Activated T-cell treated with anti-CD3 and anti-CD28 coated beads, Interleukin-2, amount 50 U/mL, for 1 hour (primary cell): ENCODE data around the gene RAB11FIP3.
A peak's percentile ranks its signal among the peaks of the same experiment; 100 is the strongest.
"Not testable (repeated sequence)": the region's sequence is repeated elsewhere in the genome, so short reads cannot be mapped to it uniquely, and the experiment has no call there.

Source experiments
- DNase-seq: peaks from one replicate; pipeline ENCODE4 v3.0.0-alpha.2; 2020

Gene RAB11FIP3

DNA sequence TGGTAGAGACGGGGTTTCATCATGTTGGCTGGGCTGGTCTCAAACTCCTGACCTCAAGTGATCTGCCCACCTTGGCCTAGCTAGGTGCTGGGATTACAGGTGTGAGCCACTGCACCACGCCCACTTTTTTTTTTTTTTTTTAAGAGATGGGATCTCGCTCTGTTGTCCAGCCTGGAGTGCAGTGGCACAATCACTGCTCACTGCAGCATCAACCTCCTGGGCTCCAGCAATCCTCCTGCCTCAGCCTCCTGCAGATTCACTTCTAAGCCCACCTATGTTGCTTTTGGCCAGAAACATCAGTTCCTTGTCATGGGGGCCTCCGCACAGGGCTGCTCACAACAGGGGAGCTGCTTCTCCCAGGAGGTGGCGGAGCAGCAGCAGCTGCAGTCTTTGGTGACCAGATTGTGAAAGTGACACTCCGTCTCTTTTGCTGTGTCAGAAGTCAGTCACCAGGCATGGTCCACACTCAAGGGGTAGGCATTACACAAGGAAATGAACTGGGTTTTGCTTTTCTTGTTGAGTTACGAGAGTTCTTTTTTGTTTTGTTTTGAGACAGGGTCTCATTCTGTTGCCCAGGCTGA is 32.9 kb upstream of the RAB11FIP3 start:
- DNase-seq = no peak

DNA sequence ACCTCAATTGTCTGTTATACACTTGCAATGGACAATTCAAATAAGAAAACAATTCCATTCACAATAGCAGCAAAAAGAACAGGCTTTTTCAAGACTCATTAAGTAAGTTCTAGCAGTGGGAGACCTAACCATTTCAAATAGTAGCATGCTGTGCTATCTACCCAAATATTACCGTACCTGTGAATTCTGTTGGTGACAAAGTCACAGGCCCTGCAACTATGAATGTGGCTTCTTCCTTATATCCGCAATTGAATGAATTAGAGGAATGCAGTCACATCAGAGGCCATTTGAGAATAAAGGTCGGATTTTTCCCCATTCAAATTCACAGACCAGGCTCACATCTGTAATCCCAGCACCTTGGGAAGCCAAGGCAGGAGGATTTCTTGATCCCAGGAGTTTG is 29.2 kb upstream of the RAB11FIP3 start:
- DNase-seq = no peak

DNA sequence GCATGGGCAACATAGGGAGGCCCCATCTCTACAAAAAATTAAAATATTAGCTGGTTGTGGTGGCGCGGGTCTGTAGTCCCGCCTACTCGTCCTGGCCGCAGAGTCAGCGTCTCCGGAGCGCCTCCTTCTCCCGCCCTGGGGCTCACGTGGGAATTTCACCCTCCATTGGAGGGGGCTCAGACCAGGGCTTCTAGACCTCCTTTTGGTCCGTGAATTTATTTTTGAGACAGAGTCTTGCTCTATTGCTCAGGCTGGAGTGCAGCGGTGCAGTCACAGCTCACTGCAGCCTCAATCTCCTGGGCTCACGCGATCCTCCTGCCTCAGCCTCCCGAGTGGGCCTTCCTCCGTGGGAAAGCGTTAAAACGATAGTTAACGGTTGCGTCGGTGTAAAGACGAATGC is 28.8 kb upstream of the RAB11FIP3 start:
- no peak for DNase-seq

DNA sequence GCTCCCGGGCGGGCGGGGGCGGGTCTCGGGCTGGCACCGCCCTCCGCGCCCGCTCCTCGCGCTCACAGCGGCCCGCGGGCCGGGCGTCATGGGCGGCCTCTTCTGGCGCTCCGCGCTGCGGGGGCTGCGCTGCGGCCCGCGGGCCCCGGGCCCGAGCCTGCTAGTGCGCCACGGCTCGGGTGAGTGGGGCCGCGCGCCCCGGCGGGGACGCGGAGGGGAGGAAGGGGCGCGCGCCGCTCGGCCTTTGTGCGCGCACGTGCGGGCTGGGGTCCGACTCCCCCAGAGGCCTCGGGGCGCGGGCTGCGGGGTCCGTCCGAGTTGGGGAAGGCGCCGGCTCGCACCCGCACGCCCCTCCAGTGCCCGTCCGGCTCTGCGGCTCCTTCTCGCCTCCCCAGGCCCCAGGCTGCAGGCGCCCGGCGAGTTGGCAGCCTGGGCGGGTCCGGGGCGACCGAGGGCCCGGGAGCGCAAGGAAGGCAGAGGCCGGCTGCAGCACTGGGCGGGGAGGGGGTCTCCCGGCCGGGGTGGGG is 28.3 kb upstream of the RAB11FIP3 start, which contains the start of gene NME4:
TSS of gene NME4 (plus strand) at position 65 of the 527 bp plus-strand sequence. CDS start at position 89, 24 bp downstream.
- peak; percentile 48 for DNase-seq

DNA sequence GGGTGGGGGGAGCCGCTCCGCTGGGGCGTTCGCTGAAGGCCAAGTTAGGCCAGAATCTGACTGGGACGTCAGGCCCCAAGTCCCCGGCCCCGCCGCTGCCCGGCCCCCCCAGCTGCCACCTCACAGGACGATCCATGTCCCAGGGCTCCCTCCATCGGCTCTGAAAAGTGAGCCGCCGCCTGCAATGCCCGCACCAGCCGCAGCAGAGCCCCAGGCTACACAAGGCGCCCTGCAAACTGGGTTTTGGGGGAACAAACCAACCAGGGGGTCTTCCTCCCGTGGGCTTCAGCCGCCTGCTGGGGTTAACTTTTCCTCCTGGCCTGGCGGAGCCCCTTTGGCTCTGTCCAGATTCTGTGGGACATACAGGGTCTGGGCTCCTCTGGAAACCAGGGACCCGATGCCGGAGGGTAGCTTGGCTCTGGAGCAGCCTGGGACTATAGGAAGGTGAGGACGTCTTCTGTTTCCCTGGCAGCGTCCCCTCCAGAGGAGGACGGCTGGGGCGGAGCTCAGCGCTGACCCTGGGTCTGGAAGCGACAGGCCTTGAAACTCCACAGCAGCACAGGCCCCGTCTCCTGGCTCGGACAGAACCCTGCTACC is 27.6 kb upstream of the RAB11FIP3 start:
- DNase-seq = peak; percentile 49

DNA sequence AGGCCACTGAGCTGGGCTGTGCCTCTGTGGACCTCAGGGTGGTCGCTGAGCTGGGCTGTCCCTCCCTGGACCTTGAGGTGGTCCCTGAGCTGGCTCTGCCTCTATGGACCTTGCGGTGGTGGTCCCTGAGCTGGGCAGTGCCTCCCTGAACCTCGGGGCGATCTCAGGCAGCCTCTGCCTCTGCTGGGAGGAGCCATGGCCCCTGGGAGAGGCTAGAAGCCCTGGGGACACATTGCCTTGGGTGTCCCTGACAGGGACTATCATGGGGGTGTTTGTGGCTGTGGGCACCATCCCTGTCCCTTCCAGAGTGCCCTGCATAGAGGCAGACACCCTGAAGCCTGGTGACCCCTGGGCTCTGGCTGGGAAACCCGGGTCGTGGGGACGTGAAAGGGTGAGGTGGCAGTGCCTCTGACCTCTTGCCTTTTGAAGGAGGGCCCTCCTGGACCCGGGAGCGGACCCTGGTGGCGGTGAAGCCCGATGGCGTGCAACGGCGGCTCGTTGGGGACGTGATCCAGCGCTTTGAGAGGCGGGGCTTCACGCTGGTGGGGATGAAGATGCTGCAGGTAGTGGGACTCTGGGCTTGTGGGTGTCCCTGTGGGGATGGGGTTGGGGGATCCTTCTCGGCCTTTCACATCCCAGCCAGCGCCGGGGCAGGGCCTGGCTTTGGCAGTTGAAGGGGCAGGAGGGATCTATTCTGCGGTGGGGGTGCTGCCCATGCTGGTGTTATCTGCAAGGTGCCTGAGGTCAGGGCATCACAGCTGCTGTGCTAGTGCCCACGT is 26.7 kb upstream of the RAB11FIP3 start:
- DNase-seq = no peak

DNA sequence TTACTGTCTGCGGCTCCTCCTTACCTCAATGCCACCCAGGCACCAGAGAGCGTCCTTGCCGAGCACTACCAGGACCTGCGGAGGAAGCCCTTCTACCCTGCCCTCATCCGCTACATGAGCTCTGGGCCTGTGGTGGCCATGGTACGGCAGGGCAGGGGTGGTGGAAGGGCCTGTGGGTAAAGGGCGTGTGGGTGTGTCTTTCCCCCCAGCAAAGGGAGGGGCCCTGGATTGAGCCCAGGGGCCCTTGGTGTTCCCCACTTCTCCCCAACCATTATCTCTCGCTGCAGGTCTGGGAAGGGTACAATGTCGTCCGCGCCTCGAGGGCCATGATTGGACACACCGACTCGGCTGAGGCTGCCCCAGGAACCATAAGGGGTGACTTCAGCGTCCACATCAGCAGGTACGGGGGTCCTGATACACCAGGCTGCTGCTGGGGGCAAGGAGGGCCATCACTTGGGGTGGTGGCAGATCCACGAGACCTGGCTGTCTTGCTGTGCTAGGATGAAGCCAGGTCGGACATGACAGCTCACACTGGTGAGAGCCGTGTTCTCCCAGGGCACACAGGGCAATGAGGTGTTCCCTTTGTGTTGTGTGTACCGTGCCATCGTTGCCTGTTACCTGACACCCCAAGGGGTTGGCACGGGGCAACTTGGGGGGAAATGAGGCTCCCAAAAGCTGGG is 26.0 kb upstream of the RAB11FIP3 start:
- no peak for DNase-seq

DNA sequence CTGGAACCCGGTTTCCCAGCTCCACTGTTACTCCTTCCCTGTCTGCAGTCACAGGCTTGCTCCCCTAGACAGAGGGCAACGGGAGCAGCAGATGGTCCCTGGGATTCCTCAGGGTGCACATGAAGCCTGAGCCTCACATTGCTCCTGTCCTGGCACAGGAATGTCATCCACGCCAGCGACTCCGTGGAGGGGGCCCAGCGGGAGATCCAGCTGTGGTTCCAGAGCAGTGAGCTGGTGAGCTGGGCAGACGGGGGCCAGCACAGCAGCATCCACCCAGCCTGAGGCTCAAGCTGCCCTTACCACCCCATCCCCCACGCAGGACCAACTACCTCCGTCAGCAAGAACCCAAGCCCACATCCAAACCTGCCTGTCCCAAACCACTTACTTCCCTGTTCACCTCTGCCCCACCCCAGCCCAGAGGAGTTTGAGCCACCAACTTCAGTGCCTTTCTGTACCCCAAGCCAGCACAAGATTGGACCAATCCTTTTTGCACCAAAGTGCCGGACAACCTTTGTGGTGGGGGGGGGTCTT is 25.3 kb upstream of the RAB11FIP3 start:
- DNase-seq = no peak

DNA sequence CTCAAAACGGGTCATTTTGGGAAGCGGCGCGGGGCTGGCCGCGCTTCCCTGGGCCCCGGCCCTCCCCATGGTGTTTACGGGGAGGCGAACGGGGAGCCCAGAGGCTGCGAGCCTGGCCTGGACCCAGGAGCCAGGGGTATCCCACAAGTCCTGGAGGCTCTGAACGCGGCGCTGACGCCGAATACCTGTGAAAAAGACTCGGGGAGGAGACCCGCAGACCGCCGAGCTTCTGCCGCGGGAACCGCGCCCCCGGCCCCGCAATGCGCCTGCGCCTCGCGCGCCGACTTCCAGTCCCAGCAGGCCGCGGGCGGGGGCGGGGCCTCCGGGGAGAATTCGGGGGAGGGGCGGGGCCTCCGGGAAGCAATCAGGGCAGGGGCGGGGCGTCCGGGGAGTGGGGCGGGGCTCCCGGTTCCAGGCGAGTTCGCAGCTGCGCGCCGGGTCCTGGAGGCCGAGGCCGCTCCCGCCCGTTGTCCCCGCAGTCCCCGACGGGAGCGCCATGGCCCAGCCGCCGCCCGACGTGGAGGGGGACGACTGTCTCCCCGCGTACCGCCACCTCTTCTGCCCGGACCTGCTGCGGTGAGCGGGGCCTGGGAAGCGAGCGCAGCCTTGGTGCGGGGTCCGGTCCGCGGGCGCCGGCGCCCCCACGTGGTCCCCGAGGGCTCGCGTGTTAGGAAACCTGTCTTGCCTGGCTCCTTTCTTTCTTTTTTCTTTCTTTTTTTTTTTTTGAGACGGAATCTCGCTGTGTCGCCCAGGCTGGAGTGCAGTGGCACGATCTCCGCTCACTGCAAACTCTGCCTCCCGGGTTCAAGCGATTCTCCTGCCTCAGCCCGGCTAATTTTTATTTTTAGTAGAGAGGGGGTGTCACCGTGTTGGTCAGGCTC is 23.7 kb upstream of the RAB11FIP3 start, which contains the start of gene DECR2:
TSS of gene DECR2 (plus strand) at position 418 of the 881 bp plus-strand sequence. CDS start at position 497, 79 bp downstream.
- DNase-seq = peak; percentile 99

DNA sequence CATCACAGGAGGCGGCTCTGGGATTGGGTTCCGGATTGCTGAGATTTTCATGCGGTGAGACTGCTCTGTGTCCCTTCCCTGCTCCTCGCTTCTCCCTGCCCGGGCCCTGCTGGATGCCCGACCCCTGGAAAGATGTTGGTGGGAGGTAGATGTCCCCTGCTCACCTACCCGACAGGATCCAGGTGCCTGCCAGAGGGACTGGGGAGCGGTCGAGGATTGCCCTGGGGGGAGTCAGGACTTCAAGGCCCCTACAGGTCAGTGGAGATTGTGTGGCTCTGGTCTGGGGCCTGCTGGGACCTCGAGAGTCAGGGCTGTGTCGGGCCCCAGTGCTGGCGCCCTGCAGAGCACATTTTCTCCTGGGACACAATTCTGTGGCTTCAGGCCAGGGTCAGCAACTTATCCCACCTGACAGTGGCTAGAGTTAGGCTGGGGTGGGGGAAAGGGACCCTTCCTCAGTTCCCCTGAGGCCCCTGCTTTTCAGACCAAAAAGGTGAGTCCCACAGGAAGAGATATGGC is 20.4 kb upstream of the RAB11FIP3 start:
- no peak for DNase-seq

DNA sequence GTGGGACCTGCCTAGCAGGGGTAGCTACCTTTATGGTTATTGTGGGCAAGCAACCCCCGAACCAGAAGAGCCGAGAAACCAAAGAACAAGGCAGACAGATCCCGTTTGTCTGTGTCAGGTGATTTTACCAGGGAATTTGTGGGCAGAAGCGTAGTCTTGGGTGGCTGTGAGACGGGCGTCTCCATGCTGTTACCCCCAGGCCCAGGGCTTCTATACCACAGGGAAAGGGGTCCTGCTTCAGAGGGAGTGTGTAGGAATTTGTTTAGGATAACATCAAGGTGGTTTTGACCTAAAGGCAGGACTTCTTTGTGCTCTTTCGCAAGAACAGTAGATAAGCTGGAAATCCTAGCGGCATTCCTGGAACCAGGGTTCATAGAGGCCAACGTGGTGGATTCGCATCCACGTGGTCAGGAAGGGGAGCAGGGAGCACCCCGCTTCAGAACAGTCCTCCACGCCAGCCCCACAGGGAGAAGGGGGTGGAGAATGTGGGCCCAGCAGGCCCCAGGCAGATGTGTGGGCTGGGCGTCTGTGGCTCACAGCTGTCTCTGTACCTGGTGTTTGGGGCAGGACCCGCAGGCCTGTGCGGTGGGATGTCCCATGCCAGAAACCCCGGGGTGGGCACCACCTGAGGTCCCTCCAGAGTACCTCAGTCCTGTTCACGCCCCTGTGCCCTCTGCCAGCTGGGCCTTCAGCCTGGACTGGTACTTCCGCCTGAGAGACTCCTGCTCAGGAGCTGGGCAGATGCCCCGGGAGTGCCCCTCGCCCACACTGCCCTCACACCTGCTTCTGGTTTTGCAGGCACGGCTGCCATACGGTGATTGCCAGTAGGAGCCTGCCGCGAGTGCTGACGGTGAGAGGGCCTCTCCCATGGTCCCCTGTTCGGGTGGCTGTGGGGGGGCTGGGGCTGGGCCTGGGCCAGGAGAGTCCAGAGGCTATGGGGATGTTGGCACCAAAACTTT is 19.6 kb upstream of the RAB11FIP3 start:
- DNase-seq = no peak

DNA sequence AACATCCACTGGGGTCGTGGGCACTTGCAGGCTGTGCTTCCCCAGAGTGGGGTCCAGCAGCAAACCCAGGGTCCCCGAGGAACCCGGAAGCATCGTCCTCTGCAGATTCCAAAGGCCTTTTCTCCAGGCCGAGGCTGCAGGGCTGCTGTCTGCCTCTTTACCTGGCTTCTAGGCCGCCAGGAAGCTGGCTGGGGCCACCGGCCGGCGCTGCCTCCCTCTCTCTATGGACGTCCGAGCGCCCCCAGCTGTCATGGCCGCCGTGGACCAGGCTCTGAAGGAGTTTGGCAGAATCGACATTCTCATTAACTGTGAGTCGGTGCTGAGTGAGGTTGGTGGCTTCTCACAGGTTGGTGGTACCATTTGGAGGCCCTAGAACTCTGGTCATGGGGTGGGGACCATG is 18.2 kb upstream of the RAB11FIP3 start:
- DNase-seq = no peak

DNA sequence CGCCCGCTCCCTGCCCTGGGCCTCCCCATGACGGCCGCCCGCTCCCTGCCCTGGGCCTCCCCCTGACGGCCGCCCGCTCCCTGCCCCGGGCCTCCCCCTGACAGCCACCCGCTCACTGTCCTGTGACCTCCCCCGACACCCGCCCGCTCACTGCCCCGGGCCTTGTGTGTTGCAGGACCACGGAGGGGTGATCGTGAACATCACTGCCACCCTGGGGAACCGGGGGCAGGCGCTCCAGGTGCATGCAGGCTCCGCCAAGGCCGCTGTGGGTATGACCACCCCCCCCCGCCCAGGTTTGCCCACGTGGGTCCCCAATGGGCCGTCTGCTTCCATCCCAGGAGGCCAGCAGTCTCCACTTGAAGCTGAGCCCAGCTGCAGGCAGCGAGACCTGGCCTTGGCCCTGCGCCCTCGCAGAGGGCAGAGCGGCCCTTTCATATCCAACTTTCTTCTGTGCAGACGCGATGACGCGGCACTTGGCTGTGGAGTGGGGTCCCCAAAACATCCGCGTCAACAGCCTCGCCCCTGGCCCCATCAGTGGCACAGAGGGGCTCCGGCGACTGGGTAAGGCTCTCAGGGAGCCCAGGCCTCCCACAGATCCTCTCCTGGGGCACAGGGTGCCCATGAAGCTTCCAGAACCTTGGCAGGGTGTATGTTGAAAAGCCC is 14.8 kb upstream of the RAB11FIP3 start:
- DNase-seq = no peak

DNA sequence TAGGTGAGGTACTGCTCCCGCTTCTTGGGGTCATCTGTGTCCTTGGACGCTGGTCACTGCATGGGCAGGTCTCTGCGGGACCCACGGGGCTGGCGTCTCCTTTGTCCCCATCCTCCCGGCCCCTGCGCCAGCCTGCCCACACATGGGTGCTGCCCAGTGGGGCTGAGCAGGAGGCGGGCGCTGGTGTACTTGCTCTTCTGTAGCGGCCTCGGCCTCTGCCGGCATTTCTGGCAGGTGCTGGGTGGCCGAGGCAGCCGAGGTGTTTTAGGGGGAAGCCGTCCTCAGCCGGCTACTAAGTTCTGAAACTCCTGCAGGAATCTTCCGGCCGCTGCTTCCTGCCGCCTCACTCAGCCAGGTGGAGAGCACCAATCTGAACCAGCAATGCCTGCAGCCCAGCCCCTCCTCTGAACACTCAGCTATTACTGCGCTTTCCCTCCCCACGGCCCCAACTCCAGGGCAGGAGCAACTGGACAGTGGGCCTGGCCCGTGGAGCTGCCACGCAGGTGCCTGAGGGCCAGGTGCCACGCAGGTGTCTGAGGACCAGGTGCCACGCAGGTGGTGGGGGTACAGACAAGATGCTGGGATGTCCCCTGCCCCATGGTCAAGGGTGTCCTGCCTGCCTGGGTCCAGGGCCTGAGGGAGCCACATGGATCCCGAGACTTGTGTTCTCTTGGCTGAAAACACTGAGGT is 13.7 kb upstream of the RAB11FIP3 start:
- DNase-seq = no peak

DNA sequence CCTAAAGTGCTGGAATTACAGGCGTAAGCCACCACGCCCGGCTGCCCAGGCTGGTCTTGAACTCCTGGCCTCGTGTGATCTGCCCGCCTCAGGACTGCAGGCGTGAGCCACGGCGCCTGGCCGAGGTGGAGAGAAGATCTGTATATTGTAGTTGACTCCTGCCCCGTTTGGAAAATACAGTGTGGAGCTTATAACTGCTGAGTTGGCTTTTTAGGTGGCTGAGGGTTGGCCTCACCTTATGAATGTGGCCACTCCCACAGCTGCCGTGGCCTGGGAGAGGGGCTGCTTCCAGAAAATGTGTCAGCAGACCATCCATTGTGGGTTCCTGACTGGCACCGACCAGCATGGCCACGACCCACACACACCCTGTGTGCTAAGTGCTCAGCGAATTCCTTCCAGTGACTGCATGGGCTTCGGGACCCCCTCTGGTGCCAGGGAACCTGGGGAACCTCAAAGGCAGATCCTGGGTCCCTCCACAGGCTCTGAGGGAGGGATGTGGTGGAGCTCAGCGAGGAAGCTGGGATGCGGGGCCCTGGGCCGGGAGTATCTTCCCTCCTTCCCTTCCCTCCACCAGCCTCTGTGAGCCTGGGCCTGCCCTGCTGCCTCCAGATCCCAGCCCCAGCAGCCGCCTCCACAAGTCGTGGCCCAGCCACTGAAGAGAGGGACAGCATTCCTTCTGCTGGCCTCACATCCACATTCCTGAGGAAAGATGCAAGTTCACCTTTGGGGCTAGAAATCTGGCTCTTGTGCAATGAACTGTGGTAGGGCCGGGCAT is 10.9 kb upstream of the RAB11FIP3 start:
- DNase-seq = no peak

DNA sequence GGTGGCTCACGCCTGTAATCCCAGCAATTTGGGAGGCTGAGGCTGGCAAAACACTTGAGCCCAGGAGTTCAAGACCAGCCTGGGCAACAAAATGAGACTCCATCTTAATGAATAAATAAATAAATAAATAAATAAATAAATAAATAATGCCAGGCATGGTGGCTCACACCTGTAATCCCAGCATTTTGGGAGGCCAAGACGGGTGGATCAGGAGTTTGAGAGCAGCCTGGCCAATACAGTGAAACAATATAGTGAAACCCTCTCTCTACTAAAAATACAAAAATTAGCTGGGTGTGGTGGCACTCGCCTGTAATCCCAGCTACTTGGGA is 10.3 kb upstream of the RAB11FIP3 start:
- not testable (repeated sequence) for DNase-seq

DNA sequence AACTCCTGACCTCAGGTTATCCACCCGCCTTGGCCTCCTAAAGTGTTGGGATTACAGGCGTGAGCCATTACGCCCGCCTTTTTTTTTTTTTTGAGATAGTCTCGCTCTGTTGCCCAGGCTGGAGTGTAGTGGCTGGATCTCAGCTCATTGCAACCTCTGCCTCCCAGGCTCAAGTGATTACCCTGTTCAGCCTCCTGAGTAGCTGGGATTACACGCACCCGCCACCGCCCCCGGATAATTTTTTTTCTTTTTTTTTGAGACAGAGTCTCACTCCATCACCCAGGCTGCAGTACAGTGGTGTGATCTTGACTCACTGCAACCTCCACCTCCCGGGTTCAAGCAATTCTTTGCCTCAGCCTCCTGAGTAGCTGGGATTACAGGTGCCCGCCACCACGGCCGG is 3.3 kb upstream of the RAB11FIP3 start:
- not testable (repeated sequence) for DNase-seq

DNA sequence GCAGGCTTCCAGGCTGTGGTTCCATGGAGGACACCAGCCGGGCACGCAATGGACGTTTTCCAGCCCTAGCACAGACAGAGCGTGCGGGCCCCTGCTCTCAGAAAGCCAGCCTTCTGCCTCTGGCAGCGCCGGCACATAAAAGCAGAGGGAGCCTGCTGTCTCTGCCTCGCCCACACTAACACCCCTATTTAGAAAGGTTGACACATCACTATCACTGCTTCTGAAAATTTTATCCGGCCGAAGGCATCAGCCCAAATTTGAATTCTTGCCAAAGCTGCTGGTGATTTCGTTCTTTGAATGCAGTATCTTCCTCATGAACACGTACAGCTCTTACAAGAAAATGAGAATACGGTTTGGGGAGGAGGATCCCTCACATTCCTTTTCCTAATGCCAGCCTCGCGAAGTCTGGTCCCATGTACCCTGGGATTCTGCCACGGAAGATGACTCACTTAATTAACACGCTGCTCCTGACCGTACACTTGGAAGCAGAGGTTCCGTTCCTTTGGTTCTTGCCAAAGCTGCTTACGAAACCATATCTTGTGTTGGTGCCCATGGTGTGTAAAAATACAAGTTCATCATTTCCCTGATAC is 1.3 kb upstream of the RAB11FIP3 start:
- DNase-seq = no peak
